Measurements from ENCODE around the gene KLK13.

- no peak for TF ChIP-seq CTCF (IDR thresholded peaks at IDR 0.05)
- no peak for TF ChIP-seq POLR2A (IDR thresholded peaks at IDR 0.05)
Observed at GRCh38 chr19:51059715-51060114, 5.2 kb downstream of the KLK13 start.

Data from tibial nerve (tissue), 3 donors.